Bronchial epithelial cell (primary cell): ENCODE results near the gene PHF20. TPM values are rescaled to one million over a fixed set of nuclear protein-coding genes. Genes with fewer than 3 reads are reported as not detected.

Source experiments
- DNase-seq: peaks from one replicate; pipeline ENCODE4 v3.0.0-alpha.2; 2010; ENCODE audit warnings: low read depth
- FAIRE-seq: peaks from 2 replicates; lab custom pipeline; 2011; peaks lifted over from hg19 to GRCh38; lab: Jason Lieb, UNC
- H3K27me3 ChIP-seq: 2 replicates; pipeline ENCODE4 v1.5.1; 2011; ENCODE audit warnings: low read length; ENCODE audit not compliant: control insufficient read depth, insufficient read depth
- H3K36me3 ChIP-seq: 2 replicates; pipeline ENCODE4 v1.5.1; 2011; ENCODE audit warnings: low read length; ENCODE audit not compliant: control insufficient read depth, insufficient read depth
- H3K4me3 ChIP-seq: 2 replicates; pipeline ENCODE4 v1.5.1; 2011; ENCODE audit warnings: mild to moderate bottlenecking, low read depth, low read length, control low read depth
- total RNA-seq: library from RNA; depleted of rRNA; stranded (reverse); fragments of >200 nt; gene quantifications from 2 replicates; pipeline ENCODE4 v1.2.1, GENCODE V29; 2014
- TF ChIP-seq, protein P1 (sequence below): IDR thresholded peaks from 2 replicates; pipeline ENCODE4 v1.5.1; 2011; ENCODE audit warnings: mild to moderate bottlenecking, moderate library complexity, low read length, control low read depth, inconsistent platforms; ENCODE audit not compliant: insufficient read depth, severe bottlenecking

The PHF20 gene
- total RNA-seq, 1 donor from 2014 or later: 24.0 TPM

GRCh38 chr20:35821807-35822242 lies 50.0 kb downstream of the PHF20 start:
- TF ChIP-seq, protein P1, sequence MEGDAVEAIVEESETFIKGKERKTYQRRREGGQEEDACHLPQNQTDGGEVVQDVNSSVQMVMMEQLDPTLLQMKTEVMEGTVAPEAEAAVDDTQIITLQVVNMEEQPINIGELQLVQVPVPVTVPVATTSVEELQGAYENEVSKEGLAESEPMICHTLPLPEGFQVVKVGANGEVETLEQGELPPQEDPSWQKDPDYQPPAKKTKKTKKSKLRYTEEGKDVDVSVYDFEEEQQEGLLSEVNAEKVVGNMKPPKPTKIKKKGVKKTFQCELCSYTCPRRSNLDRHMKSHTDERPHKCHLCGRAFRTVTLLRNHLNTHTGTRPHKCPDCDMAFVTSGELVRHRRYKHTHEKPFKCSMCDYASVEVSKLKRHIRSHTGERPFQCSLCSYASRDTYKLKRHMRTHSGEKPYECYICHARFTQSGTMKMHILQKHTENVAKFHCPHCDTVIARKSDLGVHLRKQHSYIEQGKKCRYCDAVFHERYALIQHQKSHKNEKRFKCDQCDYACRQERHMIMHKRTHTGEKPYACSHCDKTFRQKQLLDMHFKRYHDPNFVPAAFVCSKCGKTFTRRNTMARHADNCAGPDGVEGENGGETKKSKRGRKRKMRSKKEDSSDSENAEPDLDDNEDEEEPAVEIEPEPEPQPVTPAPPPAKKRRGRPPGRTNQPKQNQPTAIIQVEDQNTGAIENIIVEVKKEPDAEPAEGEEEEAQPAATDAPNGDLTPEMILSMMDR: no peak

GRCh38 chr20:35823147-35823546 lies 51.3 kb downstream of the PHF20 start:
- no peak overlapping the region for H3K4me3 ChIP-seq
- TF ChIP-seq, protein P1: no peak
- H3K27me3 ChIP-seq: no peaks in the 10 kb centered on the region
- peaks cover 1% of the 10 kb centered on the region for H3K36me3 ChIP-seq
- DNase-seq (no peak), FAIRE-seq (no peak)

More at GRCh38 chr20:35821807-35822242, 50.0 kb downstream of the PHF20 start:
- Histone ChIP-seq H3K36me3 (peaks cover 1% of the 10 kb centered on the region), H3K27me3 (no peaks in the 10 kb centered on the region), H3K4me3 (no peak overlapping the region)
- DNase-seq (peak; percentile 35), FAIRE-seq (no peak)

DNA sequence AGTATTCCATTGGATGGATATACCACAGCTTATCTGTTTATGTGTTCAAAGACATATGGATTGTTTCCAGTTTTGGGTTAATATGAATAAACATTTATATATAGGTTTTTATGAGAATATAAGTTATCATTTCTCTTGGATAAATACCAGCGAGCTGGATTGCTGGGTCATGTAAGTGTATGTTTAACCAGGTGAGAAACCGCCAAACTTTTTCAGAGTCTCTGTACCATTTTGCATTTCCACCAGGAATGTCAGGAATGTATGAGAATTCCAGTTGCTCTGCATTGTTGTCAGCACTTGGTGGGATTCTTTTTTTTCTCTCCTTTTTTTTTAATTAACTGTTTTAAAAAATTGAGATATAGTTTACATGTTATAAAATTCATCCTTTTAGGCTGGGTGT lies 52.1 kb downstream of the PHF20 start:
- TF ChIP-seq, protein P1: no peak
- no peak for DNase-seq
- H3K36me3 ChIP-seq: peaks cover 1% of the 10 kb centered on the region
- no peak for FAIRE-seq
- H3K4me3 ChIP-seq: no peak overlapping the region
- H3K27me3 ChIP-seq: no peaks in the 10 kb centered on the region

GRCh38 chr20:35826397-35826998 lies 54.7 kb downstream of the PHF20 start:
- Histone ChIP-seq H3K4me3 (no peak overlapping the region), H3K27me3 (no peaks in the 10 kb centered on the region), H3K36me3 (peaks cover 1% of the 10 kb centered on the region)
- TF ChIP-seq, protein P1: no peak
- DNase-seq (no peak), FAIRE-seq (no peak)

DNA sequence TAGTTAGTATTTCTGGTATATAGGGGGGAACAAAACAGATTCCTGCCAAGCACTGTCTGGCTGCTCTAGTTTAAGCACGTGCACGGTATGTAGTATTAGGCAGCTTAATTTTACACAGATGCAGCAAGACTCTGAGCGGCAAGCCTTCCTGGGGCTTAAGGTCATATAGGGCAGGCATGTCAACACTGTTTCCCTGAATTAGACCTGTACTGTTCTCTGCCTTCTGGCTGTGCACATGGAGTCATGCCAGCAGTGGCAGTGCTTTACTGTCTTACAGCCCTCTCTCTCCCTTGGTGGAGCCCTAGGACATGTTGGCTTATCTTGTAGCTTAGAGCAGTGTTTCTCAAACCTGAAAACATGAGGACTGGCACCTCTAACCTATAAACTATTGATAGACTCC lies 56.6 kb downstream of the PHF20 start:
- no peak overlapping the region for H3K4me3 ChIP-seq
- DNase-seq: no peak
- TF ChIP-seq, protein P1: no peak
- no peaks in the 10 kb centered on the region for H3K27me3 ChIP-seq
- no peaks in the 10 kb centered on the region for H3K36me3 ChIP-seq
- no peak for FAIRE-seq

DNA sequence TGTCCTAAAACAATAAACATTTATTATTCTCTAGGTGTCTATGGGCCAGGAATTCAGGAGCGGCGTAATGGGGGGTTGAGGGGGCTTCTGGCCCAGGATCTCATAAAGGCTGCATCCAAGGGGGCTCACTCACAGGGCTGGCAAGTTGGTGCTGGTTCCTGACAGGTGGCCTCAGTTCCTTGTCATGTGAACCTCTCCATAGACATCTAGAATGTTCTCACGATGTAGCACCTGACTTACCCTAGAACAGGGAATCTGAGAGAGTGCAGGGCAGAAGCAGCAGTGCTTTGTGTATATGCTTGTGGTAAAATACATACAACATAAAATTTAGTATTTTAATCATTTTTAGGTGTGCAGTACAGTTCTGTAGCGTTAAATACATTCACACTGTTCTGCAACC lies 57.1 kb downstream of the PHF20 start:
- DNase-seq (no peak), FAIRE-seq (no peak)
- TF ChIP-seq, protein P1: no peak
- H3K36me3 ChIP-seq: no peaks in the 10 kb centered on the region
- no peaks in the 10 kb centered on the region for H3K27me3 ChIP-seq
- H3K4me3 ChIP-seq: no peak overlapping the region
